Heart left ventricle (tissue), 13 donors: ENCODE results near the gene FAM25A.

Experiments used
- CTCF ChIP-seq, 12 donors: fragments of 200-600 bp; sonication (generic) in 4 of 12; IDR thresholded peaks; one replicate each; pipeline versions ENCODE4 v1.5.0 to v1.8.0; 2018 to 2022; ENCODE audit warnings: antibody characterized with exemption in 12 of 12, mild to moderate bottlenecking in 5 of 12
- POLR2A ChIP-seq, 2 donors: fragments of 450-650 bp; IDR thresholded peaks; one replicate each; pipeline ENCODE4 v1.6.1; 2017; ENCODE audit warnings: antibody characterized with exemption in 2 of 2, mild to moderate bottlenecking in 2 of 2, moderate library complexity in 2 of 2
- donor health status: ischemic (EF 13 %, LVEDD 7.1; RV severe dilation, severe dysfunction).
- donor health status: DM: no; HTN: yes; CAD: no.
- donor health status: DM: no; HTN: no; CAD: no.
- donor health status: ischemic (EF 25% LVEDD 6.9; RV normal size, moderate dysfunction).
- donor health status: ischemic (EF 25% LVEDD 5.7; RV mildly dilated, moderate dysfunction).
- donor health status: ischemic (EF 35%, LVEDD 5.7; RV mildly dilated, moderate dysfunction).
- donor health status: nonischemic (EF 11% LVEDD 7.7; RV severe dilation, severe dysfunction).
- donor health status: DM: yes; HTN: yes; CAD: no.
- donor health status: PGD.
- donor health status: ischemic (EF 29% LVEDD 5.4; RV normal size, mild dysfunction).
- donor health status: nonischemic (EF 23%, LVEDD 6.1; RV moderate dilation, normal function).

- TF ChIP-seq CTCF (IDR thresholded peaks at IDR 0.05) (no peak), POLR2A (IDR thresholded peaks at IDR 0.05) (no peak)
Observed at GRCh38 chr10:87066865-87067264, 46.8 kb downstream of the FAM25A start.
